GM19438 (cell line): ENCODE data around the gene KRTAP4-3.
"Not testable (repeated sequence)": the region's sequence is repeated elsewhere in the genome, so short reads cannot be mapped to it uniquely, and the experiment has no call there.

Source experiments
- ATAC-seq: cut with Tn5 transposase; IDR thresholded peaks from one replicate; pipeline ENCODE4 v1.9.1; 2021; ENCODE audit warnings: low read depth; ENCODE audit not compliant: unreplicated experiment

The KRTAP4-3 gene

GRCh38 chr17:41168121-41168520 is at the start of gene KRTAP4-3:
Gene KRTAP4-3, minus strand, starts transcription at chr17:41168221. Its CDS starts 49 bp downstream, at chr17:41168172.
- no peak for ATAC-seq

DNA sequence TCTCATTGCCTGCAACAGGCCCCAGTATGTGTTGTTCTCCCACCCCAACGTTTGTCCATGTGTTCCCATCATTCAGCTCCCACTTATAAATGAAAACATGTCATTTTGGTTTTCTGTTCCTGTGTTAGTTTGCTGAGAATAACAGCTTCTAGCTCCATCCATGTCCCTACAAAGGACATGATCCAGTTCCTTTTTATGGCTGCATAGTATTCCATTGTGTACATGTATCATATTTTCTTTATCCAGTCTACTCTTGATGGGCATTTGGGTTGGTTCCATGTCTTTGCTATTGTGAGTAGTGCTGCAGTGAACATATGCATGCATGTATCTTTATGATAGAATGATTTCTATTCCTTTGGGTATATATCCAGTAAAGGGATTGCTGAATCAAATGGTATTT is 47.7 kb upstream of the KRTAP4-3 start:
- no peak for ATAC-seq

DNA sequence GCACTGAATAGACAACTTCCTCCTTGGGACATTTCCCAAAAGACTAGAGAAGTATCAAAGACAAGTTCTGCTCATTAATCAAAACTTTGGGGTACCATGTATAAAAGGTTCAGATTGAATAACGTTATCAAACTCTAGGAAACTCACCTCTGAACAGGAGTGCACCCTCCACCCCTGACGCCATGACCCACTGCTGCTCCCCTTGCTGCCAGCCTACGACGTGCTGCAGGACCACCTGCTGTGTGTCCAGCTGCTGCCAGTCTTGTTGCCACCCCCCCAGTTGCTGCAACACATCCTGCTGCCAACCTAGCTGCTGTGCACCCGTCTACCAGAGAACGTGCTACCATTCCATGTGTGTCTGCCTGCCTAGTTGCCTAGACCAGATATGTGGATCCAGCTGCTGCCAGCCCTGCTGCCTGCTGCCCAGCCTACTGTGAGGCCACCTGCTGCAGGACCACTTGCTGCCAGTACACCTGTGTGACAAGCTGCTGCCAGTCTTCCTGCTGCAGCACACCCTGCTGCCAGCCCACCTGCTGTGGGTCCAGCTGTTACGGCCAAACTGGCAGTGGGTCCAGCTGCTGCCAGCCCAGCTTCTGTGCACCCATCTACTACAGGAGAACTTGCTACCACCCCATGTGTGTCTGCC is 44.6 kb upstream of the KRTAP4-3 start:
- no peak for ATAC-seq

DNA sequence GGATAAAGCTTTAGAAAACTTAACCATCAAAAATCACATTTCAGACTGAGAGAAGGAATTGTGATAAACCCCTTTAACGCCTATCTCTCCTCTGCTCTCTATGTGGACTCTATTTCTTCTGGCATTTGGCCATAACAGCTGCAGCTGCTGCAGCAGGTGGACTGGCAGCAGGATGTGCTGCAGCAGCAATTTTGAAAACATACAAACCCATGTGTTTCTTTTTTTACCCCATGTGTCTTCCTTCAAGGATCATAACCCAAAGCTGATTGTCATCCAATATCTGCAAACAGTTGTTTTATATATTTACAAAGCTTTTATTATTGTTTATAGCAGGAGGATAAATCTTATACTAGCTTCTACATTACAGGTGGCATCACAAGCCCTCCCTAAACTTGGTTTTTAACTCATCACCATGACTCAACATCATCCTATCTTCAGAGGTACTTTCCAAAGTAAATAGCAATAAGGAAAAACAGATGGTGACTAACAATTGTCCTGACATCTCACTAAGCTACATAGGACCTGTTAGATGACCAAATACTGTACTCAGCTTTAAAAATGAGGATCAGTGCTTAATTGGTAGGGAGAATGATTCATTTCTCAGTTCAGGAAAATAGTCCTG is 43.9 kb upstream of the KRTAP4-3 start:
- no peak for ATAC-seq

DNA sequence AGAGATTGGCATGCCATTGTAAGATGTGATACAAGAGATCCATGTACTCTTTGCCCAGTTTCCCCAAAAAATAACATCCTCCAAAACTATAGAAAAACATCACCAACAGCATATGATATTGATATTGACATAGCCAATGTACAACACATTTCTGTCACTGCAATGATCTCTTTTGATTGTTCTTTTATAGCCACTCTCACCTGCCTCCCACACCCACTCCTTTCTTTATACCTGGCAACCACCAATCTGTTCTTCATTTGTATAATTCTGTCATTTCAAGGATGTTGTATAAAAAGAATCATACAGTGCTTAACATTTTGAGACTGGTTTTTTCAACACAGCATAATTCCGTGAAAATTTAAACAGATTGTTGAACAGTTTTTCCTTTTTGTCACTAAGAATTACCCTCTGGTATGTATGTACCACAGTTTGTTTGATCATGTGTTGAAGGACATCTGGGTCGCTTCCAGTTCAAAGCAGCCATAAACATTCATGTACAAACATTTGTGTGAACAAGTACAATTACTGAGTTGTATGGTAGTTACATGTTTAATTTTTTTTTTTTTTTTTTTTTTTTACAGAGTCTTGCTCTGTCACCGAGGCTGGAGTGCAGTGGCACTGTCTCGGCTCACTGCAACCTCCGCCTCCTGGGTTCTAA is 31.5 kb upstream of the KRTAP4-3 start:
- ATAC-seq: no peak

GRCh38 chr17:41196068-41196467 is 28.0 kb upstream of the KRTAP4-3 start:
- ATAC-seq: no peak

DNA sequence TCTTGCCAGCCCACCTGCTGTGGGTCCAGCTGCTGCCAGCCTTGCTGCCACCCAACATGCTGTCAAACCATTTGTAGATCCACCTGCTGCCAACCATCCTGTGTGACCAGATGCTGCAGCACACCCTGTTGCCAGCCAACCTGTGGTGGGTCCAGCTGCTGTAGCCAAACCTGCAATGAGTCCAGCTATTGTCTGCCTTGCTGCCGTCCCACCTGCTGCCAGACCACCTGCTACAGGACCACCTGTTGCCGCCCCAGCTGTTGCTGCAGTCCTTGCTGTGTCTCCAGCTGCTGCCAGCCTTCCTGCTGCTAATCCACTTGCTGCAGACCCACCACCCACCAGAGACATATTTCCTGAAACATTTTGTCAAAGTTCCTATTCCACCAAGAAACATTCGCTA is 22.3 kb upstream of the KRTAP4-3 start:
- ATAC-seq: no peak

DNA sequence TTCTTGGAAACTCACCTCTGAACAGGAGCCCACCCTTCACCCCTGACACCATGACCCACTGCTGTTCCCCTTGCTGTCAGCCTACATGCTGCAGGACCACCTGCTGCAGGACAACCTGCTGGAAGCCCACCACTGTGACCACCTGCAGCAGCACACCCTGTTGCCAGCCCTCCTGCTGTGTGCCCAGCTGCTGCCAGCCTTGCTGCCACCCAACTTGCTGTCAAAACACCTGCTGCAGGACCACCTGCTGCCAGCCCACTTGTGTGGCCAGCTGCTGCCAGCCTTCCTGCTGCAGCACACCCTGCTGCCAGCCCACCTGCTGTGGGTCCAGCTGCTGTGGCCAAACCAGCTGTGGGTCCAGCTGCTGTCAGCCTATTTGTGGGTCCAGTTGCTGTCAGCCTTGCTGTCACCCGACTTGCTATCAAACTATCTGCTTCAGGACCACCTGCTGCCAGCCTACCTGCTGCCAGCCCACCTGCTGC is 21.9 kb upstream of the KRTAP4-3 start, which contains the start of gene KRTAP9-1:
Gene KRTAP9-1, plus strand, starts transcription at position 51 of the 482 bp plus-strand sequence. Its CDS starts 0 bp downstream, at position 51.
- ATAC-seq: not testable (repeated sequence)

DNA sequence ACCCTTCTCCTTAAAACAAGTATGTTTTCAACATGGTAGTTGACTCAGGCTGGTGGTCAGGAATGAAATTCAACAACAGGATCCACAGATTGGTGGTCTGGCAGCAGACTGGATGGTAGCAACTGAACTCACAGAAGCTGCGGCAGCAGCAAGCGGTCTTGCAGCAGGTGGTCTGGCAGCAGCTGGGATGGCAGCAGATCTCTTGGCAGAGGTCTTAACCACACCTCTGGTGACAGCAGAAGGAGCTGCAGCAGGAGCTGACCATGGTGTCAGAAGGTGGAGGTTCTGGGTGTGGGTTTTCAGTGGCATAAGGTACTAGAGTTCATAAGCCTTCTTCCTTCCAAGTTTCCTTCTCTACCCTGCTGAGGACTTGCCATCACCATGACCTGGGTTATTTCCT is 18.9 kb upstream of the KRTAP4-3 start:
- no peak for ATAC-seq

DNA sequence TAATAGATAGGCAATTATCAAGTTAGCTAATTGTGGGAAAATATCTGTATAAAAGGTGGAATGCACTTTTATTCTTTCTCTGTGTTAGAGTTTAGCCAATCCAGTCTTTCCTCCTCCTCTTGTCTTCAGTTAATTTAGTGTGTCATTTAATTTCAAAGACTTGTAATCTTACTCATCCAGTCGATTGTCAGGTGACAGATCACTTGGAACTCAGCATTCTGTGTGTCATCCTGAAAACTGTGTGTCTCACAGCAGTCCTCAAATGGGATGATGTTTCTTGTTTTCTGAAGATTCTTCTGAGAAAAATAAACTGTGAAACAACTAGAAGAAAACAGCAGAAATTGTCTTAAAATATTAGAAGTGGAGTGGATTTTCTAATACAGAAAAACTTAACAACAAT is 17.0 kb upstream of the KRTAP4-3 start:
- ATAC-seq: no peak

GRCh38 chr17:41184480-41184961 is 16.5 kb upstream of the KRTAP4-3 start, which contains the start of gene KRTAP4-1:
Gene KRTAP4-1, minus strand, starts transcription at chr17:41184911. Its CDS starts 57 bp downstream, at chr17:41184854.
- no peak for ATAC-seq

GRCh38 chr17:41178843-41179616 is 11.0 kb upstream of the KRTAP4-3 start:
- ATAC-seq: no peak

- ATAC-seq: no peak
Observed at GRCh38 chr17:41178341-41178740, 10.3 kb upstream of the KRTAP4-3 start.

DNA sequence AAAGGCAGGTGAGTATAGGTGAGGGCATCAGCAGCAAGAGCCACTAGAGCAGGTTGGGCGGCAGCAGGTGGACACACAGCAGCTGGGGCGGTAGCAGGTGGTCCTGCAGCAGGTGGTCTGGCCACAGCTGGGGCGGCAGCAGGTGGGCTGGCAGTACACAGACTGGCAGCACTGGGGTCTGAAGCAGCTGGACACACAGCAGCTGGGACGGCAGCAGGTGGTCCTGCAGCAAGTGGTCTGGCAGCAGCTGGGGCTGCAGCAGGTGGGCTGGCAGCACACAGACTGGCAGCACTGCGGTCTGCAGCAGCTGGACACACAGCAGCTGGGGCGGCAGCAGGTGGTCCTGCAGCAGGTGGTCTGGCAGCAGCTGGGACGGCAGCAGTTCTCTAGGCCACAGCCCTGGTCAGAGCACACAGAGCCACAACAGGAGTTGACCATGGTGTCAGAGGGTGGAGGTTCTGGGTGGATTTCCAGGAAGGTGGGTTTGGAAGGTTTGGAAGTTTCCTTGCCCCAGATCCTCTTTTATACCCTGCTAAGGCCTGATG is 9.8 kb upstream of the KRTAP4-3 start, which contains the start of gene KRTAP4-2:
Gene KRTAP4-2, minus strand, starts transcription at position 495 of the 545 bp plus-strand sequence. Its CDS starts 57 bp downstream, at position 438.
- ATAC-seq: no peak

DNA sequence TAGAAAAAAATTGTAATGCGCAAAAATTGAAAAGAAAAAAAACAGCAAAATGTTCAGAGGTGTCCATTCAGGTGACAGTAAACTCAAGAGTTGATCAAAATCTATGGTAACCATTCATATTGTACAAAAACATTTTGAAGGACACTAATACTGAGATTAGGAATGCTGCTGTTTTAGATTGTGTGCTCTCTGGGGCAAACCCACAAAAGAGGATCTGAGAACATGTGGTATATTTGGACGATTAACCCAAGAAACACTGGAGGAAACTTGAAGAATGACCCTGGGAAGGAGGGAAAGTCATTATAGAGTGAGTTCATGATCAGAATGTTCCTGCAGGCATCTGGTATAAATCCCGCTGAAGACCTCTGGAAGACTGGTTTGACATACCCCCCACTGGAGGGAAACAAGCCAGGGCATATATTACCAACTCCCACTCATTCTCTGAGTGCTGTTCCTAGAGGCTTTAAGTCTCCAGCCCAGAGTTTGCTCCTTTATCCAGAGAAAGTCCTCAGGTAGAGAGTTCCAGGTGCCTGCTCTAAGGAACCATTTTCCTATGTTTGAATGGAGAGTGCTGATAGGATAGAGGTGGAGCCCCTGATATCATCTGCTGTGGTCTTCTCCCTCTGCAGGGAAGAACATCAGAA is 8.8 kb upstream of the KRTAP4-3 start:
- no peak for ATAC-seq

DNA sequence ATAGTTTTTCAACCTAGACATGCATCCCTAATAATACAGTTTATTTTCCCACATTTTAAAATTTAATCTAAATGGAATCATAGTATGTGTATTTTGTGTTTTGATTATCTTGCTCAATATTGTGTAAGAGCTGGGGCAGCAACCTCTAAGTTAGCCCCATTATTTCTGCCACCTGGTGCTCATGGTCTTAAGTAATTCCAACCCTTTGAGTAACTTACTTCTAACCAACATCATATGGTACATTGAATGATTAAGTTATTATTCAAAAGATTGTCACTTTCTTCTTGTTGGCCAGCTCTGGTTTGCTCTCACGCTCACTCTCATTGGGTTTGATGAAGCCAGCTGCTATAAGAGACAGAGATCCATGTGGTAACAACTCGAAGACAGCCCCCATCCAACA is 3.9 kb upstream of the KRTAP4-3 start:
- no peak for ATAC-seq

DNA sequence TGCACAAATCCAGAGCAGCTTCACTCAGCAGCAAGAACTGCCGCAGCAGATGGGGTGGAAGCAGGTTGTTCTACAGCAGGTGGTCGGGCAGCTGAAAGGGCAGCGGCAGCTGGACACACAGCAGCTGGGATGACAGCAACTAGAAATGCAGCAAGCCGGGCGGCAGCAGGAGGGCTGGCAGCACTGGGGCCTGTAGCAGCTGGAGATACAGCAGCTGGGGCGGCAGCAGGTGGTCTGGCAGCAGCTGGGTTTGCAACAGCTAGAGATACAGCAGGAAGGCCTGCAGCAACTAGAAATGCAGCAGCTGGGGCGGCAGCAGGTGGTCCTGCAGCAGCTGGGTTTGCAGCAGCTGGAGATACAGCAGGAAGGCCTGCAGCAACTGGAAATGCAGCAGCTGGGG is 460 bp downstream of the KRTAP4-3 start:
- no peak for ATAC-seq

DNA sequence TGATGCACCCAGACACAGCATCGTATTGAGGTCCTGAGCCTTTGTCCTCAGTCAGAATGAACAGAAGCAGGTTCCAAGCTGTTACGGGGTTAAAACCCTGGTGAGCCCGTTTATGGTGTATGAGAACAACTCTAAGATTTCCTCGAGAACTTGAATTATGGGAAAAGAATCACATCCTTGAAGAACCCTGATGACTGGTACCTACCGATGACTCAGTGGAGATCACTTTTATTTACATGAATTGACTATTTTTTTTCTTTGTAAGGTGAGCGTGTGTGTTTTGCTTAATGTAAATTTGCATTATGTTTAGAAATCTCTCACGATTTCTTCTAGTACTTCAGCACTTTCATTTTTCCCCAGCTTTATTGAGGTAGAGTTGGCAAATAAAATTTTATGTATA is 4.2 kb downstream of the KRTAP4-3 start:
- no peak for ATAC-seq

DNA sequence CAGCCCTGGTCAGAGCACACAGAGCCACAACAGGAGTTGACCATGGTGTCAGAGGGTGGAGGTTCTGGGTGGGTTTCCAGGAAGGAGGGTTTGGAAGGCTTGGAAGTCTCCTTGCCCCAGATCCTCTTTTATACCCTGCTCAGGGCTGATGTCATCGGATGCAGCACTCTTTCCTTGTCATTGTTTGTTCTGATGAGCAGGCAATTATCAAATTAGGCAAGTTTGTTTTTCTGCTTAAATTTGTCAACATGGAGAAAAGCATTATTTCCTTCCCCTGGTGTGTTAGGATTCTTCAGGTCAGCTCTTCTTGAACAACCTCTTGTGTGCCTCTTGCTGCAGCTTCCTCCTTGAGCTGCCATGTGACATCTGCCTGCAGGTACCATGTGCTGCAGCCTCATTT is 7.4 kb downstream of the KRTAP4-3 start, which contains the start of gene KRTAP4-4:
Gene KRTAP4-4, minus strand, starts transcription at position 101 of the 400 bp plus-strand sequence. Its CDS starts 57 bp downstream, at position 44.
- ATAC-seq: no peak

DNA sequence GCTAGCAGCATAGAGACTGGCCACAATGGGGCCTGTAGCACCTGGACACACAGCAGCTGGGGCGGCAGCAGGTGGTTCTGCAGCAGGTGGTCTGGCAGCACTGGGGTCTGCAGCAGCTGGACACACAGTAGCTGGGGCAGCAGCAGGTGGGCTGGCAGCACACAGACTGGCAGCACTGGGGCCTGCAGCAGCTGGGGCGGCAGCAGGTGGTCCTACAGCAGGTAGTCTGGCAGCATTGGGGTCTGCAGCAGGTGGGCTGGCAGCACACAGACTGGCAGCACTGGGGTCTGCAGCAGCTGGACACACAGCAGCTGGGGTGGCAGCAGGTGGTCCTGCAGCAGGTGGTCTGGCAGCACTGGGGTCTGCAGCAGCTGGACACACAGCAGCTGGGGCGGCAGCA is 7.8 kb downstream of the KRTAP4-3 start:
- not testable (repeated sequence) for ATAC-seq
